Measurements from ENCODE around the gene BAIAP2L1.

DNA sequence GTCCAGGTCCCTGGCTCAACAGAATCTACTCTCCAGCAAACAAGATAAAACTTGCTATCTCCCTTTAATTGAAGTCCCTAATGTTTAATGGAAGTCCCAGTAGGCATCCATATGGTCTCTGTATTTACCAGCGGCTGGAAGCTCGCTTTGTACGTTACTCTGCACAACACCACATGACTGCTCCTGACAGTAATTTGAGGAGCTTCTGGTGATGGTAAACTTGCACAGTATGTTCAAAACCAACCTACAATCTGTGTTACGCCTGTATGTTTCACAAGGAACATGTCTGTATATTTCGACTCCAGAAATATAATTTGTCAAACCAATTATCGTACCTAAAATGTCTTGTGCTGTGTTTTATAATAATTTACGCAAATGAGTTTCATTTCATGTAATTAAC, 144.5 kb downstream of the BAIAP2L1 start:
- TF ChIP-seq, protein P1, sequence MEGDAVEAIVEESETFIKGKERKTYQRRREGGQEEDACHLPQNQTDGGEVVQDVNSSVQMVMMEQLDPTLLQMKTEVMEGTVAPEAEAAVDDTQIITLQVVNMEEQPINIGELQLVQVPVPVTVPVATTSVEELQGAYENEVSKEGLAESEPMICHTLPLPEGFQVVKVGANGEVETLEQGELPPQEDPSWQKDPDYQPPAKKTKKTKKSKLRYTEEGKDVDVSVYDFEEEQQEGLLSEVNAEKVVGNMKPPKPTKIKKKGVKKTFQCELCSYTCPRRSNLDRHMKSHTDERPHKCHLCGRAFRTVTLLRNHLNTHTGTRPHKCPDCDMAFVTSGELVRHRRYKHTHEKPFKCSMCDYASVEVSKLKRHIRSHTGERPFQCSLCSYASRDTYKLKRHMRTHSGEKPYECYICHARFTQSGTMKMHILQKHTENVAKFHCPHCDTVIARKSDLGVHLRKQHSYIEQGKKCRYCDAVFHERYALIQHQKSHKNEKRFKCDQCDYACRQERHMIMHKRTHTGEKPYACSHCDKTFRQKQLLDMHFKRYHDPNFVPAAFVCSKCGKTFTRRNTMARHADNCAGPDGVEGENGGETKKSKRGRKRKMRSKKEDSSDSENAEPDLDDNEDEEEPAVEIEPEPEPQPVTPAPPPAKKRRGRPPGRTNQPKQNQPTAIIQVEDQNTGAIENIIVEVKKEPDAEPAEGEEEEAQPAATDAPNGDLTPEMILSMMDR (optimal IDR thresholded peaks at IDR 0.05 in 1 of 3, IDR thresholded peaks at IDR 0.05 in 1 of 3, conservative IDR thresholded peaks at IDR 0.05 in 1 of 3; ENCODE audit: extremely low read depth in 1 of 3, insufficient read depth in 2 of 3, low read length in 3 of 3) = no peak
- TF ChIP-seq EZH2 (IDR thresholded peaks at IDR 0.05; ENCODE audit: low read length) = no peak

All from keratinocyte (primary cell).